Measurements from ENCODE around the gene SLC22A23. TPM values are rescaled to one million over a fixed set of nuclear protein-coding genes. Genes with fewer than 3 reads are reported as not detected.

The SLC22A23 gene
- total RNA-seq, 4 donors from 2014 or later: 8.3 to 22.5 (median 12.8) TPM

DNA sequence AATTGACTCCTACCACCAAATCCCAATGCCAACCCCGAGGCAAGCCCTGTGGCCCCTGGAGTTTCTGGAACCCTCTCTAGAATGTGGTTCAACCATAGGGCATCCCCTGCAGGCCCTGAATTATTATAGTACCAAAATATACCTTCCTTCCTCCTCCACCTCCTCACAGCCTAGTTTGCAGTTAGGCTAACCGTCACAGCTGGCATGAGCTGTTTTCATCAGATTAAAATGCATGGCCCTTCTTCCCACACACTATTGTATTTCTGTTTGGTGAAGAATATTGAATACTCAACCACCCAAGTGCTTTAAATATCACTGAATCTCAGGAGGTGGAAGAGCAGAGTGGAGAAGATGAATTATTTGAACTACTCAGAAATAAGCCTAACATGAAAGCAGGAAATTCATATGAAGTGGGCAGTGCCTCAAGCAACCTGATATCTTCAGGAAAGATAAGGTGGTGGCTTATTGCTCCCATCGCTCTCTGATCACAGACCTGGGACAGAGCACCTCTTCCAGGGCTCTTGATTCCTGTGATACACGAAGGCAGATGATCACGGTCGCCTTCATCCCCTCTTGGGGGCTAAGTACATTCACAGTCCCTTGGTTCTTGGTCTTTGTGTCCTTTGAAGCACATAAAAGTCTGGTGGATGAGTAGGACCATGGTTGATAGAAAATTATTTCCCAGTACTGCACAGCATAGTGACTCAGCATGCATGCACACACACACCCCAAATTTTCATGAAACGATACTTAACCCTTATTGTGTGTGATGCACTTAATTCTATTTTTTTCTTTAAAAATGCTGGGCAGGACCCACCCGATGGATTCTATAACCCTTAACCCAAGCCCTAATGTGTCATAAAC lies 107.2 kb downstream of the SLC22A23 start:
- ATAC-seq (ENCODE audit: low FRiP score) (no peak), DNase-seq (ENCODE audit: low spot score) (no peak)
- no peak for TF ChIP-seq CTCF (IDR thresholded peaks at IDR 0.05)

GRCh38 chr6:3348821-3349220 lies 108.0 kb downstream of the SLC22A23 start:
- ATAC-seq (ENCODE audit: low FRiP score): no peak
- no peak for DNase-seq (ENCODE audit: low spot score)
- no peak for TF ChIP-seq CTCF (IDR thresholded peaks at IDR 0.05)

GRCh38 chr6:3347826-3348225 lies 109.0 kb downstream of the SLC22A23 start:
- no peak for TF ChIP-seq CTCF (IDR thresholded peaks at IDR 0.05)
- no peak for ATAC-seq (ENCODE audit: low FRiP score)
- DNase-seq (ENCODE audit: low spot score): no peak

- DNase-seq (ENCODE audit: low spot score) (no peak), ATAC-seq (ENCODE audit: low FRiP score) (no peak)
- TF ChIP-seq CTCF (IDR thresholded peaks at IDR 0.05): no peak
Measured at GRCh38 chr6:3347247-3347646, 109.6 kb downstream of the SLC22A23 start.

DNA sequence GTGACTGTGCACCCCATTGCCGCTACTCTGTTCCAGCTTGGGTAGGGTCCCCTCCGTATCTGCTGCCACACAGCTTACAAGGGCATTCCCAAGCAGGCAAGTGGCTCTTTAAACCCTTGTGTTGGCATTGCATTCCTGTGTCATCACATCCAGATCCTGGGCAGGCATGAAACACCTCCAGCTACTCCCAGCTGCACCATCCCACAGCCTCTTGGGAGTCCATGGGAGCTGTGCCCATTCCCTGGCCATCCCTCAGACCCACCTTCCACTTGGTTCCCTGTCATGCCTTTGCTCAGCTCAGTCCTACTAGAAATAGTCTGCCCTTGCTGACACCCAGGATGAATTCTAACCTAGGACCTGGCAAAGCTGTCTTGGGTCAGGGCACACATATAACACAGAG lies 110.4 kb downstream of the SLC22A23 start:
- no peak for TF ChIP-seq CTCF (IDR thresholded peaks at IDR 0.05)
- ATAC-seq (ENCODE audit: low FRiP score) (no peak), DNase-seq (ENCODE audit: low spot score) (no peak)

GRCh38 chr6:3345836-3346235 lies 111.0 kb downstream of the SLC22A23 start:
- ATAC-seq (ENCODE audit: low FRiP score) (no peak), DNase-seq (ENCODE audit: low spot score) (no peak)
- TF ChIP-seq CTCF (IDR thresholded peaks at IDR 0.05): no peak

All from omental fat pad (tissue), 4 donors.